HEK293 (cell line): Measurements from ENCODE around the gene CTNNB1.

Source experiments
- CTCF ChIA-PET: fragments of 350-600 bp; formaldehyde crosslinking; extraction: SDS; loops from one replicate; lab custom pipeline; 2021; ENCODE audit warnings: antibody characterized with exemption; lab: Yijun Ruan, JAX
- POLR2A ChIA-PET: fragments of 300-600 bp; formaldehyde crosslinking; extraction: SDS; loops from one replicate; lab custom pipeline; 2020; ENCODE audit warnings: antibody characterized with exemption, inconsistent platforms; lab: Yijun Ruan, JAX
- H3K27ac ChIP-seq: fragments of 200-500 bp; sonication (Bioruptor generic); 2 replicates; pipeline ENCODE4 v1.5.1; 2014; ENCODE audit warnings: low read depth, low read length, control low read depth, inconsistent platforms; ENCODE audit errors: extremely low read depth
- H3K36me3 ChIP-seq, 2 experiments: fragments of 200-500 bp in 1 of 2; sonication (Bioruptor generic) in 1 of 2; 1 replicate in 1 of 2; 2 replicates in 1 of 2; pipeline ENCODE4 v1.5.1; 2014 to 2017; ENCODE audit warnings: inconsistent platforms in 2 of 2, low read length in 2 of 2; ENCODE audit not compliant: control insufficient read depth in 2 of 2, insufficient read depth in 1 of 2
- H3K4me1 ChIP-seq: fragments of 200-500 bp; sonication (Bioruptor generic); 2 replicates; pipeline ENCODE4 v1.5.1; 2014; ENCODE audit warnings: mild to moderate bottlenecking, low read length, inconsistent platforms; ENCODE audit not compliant: control insufficient read depth, insufficient read depth
- H3K4me3 ChIP-seq: 2 replicates; pipeline ENCODE4 v1.5.1; 2011; ENCODE audit warnings: low read depth, mild to moderate bottlenecking, control low read depth, low read length, moderate library complexity
- H3K9me3 ChIP-seq: fragments of 200-500 bp; sonication (Bioruptor generic); 2 replicates; pipeline ENCODE4 v1.5.1; 2014; ENCODE audit warnings: low read depth, low read length, inconsistent platforms; ENCODE audit not compliant: control insufficient read depth, insufficient read depth
- EGR2 ChIP-seq: fragments of 450-650 bp; formaldehyde crosslinking; IDR thresholded peaks from 2 replicates; pipeline ENCODE4 v1.5.1; 2016; ENCODE audit warnings: low read depth, missing biosample characterization, missing genetic modification characterization
- GLIS1 ChIP-seq: fragments of 450-650 bp; formaldehyde crosslinking; IDR thresholded peaks from 2 replicates; pipeline ENCODE4 v1.5.1; 2016; ENCODE audit warnings: missing biosample characterization, missing genetic modification characterization
- KLF1 ChIP-seq: fragments of 450-650 bp; formaldehyde crosslinking; IDR thresholded peaks from 2 replicates; pipeline ENCODE4 v1.5.1; 2016; ENCODE audit warnings: missing biosample characterization, missing genetic modification characterization
- PRDM10 ChIP-seq: fragments of 450-650 bp; formaldehyde crosslinking; IDR thresholded peaks from 2 replicates; pipeline ENCODE4 v1.5.1; 2016; ENCODE audit warnings: missing biosample characterization, missing genetic modification characterization
- PRDM4 ChIP-seq: fragments of 450-650 bp; formaldehyde crosslinking; IDR thresholded peaks from 2 replicates; pipeline ENCODE4 v1.5.1; 2017; ENCODE audit warnings: missing biosample characterization, missing genetic modification characterization
- SP7 ChIP-seq: fragments of 450-650 bp; formaldehyde crosslinking; IDR thresholded peaks from 2 replicates; pipeline ENCODE4 v1.5.1; 2016; ENCODE audit warnings: missing biosample characterization, missing genetic modification characterization
- ZFHX2 ChIP-seq: fragments of 450-650 bp; formaldehyde crosslinking; conservative IDR thresholded peaks from 2 replicates; pipeline ENCODE4 v1.5.1; 2016; ENCODE audit warnings: missing biosample characterization, missing genetic modification characterization
- ZIC2 ChIP-seq: fragments of 450-650 bp; formaldehyde crosslinking; IDR thresholded peaks from 2 replicates; pipeline ENCODE4 v1.5.1; 2016; ENCODE audit warnings: missing biosample characterization, missing genetic modification characterization
- ZNF121 ChIP-seq: fragments of 450-650 bp; formaldehyde crosslinking; IDR thresholded peaks from 2 replicates; pipeline ENCODE4 v1.5.1; 2016; ENCODE audit warnings: missing biosample characterization, missing genetic modification characterization
- ZNF184 ChIP-seq: fragments of 450-650 bp; IDR thresholded peaks from 2 replicates; pipeline ENCODE4 v1.5.1; 2018; ENCODE audit warnings: missing biosample characterization, mild to moderate bottlenecking, missing genetic modification characterization
- ZNF350 ChIP-seq: fragments of 450-650 bp; formaldehyde crosslinking; IDR thresholded peaks from 2 replicates; pipeline ENCODE4 v1.5.0; 2017; ENCODE audit warnings: missing biosample characterization, mild to moderate bottlenecking, missing genetic modification characterization
- ZNF600 ChIP-seq: fragments of 450-650 bp; formaldehyde crosslinking; IDR thresholded peaks from 2 replicates; pipeline ENCODE4 v1.5.1; 2016; ENCODE audit warnings: missing biosample characterization, missing genetic modification characterization
- ZNF629 ChIP-seq: fragments of 450-650 bp; formaldehyde crosslinking; IDR thresholded peaks from 2 replicates; pipeline ENCODE4 v1.5.1; 2017; ENCODE audit warnings: missing biosample characterization, missing genetic modification characterization
- ZNF645 ChIP-seq: fragments of 450-650 bp; formaldehyde crosslinking; IDR thresholded peaks from 2 replicates; pipeline ENCODE4; 2016; ENCODE audit warnings: missing biosample characterization, missing genetic modification characterization
- ZNF660 ChIP-seq: fragments of 450-650 bp; IDR thresholded peaks from 2 replicates; pipeline ENCODE4 v1.5.1; 2018; ENCODE audit warnings: missing biosample characterization, mild to moderate bottlenecking, missing genetic modification characterization
- ZSCAN16 ChIP-seq: fragments of 450-650 bp; formaldehyde crosslinking; IDR thresholded peaks from 2 replicates; pipeline ENCODE4 v1.5.1; 2016; ENCODE audit warnings: missing biosample characterization, missing genetic modification characterization

The CTNNB1 gene

GRCh38 chr3:41265011-41265545 is 65.8 kb downstream of the CTNNB1 start:
- no peaks in the 10 kb centered on the region for H3K36me3 ChIP-seq
- ChIA-PET CTCF (no interaction called here), POLR2A (no interaction called here)
- H3K27ac ChIP-seq, result no peak overlapping the region
- no peak for TF ChIP-seq ZNF121 (tag by site-specific recombination)
- TF ChIP-seq ZSCAN16 (tag by site-specific recombination), result no peak
- no peaks in the 10 kb centered on the region for H3K9me3 ChIP-seq
- no peaks in the 10 kb centered on the region for H3K4me1 ChIP-seq
- no peak overlapping the region for H3K4me3 ChIP-seq

GRCh38 chr3:41265823-41266273 is 66.5 kb downstream of the CTNNB1 start:
- no peak overlapping the region for H3K4me3 ChIP-seq
- CTCF ChIA-PET, result no interaction called here
- no peaks in the 10 kb centered on the region for H3K9me3 ChIP-seq
- no peaks in the 10 kb centered on the region for H3K36me3 ChIP-seq
- no peak overlapping the region for H3K27ac ChIP-seq
- TF ChIP-seq GLIS1 (tag by site-specific recombination) (peak; percentile 76), ZNF629 (tag by site-specific recombination) (no peak), ZNF350 (tag by site-specific recombination) (no peak)
- POLR2A ChIA-PET, result no interaction called here
- H3K4me1 ChIP-seq, result no peaks in the 10 kb centered on the region

GRCh38 chr3:41267975-41268640 is 68.8 kb downstream of the CTNNB1 start:
- ChIA-PET CTCF (no interaction called here), POLR2A (no interaction called here)
- H3K27ac ChIP-seq, result no peak overlapping the region

More at GRCh38 chr3:41267975-41268640, 68.8 kb downstream of the CTNNB1 start:
- no peaks in the 10 kb centered on the region for H3K36me3 ChIP-seq
- H3K4me3 ChIP-seq, result no peak overlapping the region
- no peaks in the 10 kb centered on the region for H3K4me1 ChIP-seq
- no peaks in the 10 kb centered on the region for H3K9me3 ChIP-seq
- TF ChIP-seq ZNF184, result 0 out of 2 replicates have a peak, but pooled peaks have one; percentile 26
- TF ChIP-seq ZNF629 (tag by site-specific recombination), result 0 out of 2 replicates have a peak, but pooled peaks have one; percentile 28
- peak; percentile 26 for TF ChIP-seq ZIC2 (tag by site-specific recombination)
- 0 out of 2 replicates have a peak, but pooled peaks have one; percentile 10 for TF ChIP-seq GLIS1 (tag by site-specific recombination)
- TF ChIP-seq PRDM4 (tag by site-specific recombination), result no peak
- no peak for TF ChIP-seq EGR2 (tag by site-specific recombination)
- TF ChIP-seq PRDM10 (tag by site-specific recombination), result peak; percentile 56
- TF ChIP-seq ZFHX2 (tag by site-specific recombination), result no peak
- peak; percentile 45 for TF ChIP-seq SP7 (tag by site-specific recombination)
- TF ChIP-seq ZNF645 (tag by site-specific recombination), result no peak
- no peak for TF ChIP-seq KLF1
- TF ChIP-seq ZNF600 (tag by site-specific recombination), result 0 out of 2 replicates have a peak, but pooled peaks have one; percentile 18
- TF ChIP-seq ZNF660, result 0 out of 2 replicates have a peak, but pooled peaks have one; percentile 35
